K562 (cell line): ENCODE results near the gene RNGTT. TPM values are rescaled to one million over a fixed set of nuclear protein-coding genes. Genes with fewer than 3 reads are reported as not detected.

ENCODE experiments used
- ATAC-seq: fragments of 200-7000 bp; cut with Tn5 transposase; 3 replicates; pipeline ENCODE4 v1.9.1; 2020; ENCODE audit warnings: moderate library complexity
- BruUV-seq: library from RNA; stranded (reverse); fragments of 400-500 nt; replicated peaks from 2 replicates; lab custom pipeline; 2021; lab: Mats Ljungman, UMichigan
- CTCF ChIA-PET: fragments of 300-600 bp; formaldehyde crosslinking; extraction: SDS; loops from one replicate; lab custom pipeline; 2021; ENCODE audit warnings: low intra/inter-chr PET ratio; lab: Yijun Ruan, JAX
- POLR2A ChIA-PET: fragments of 300-600, 350-650 bp; sonication (Branson Sonifier 250); formaldehyde crosslinking; extraction: SDS; loops from one replicate; lab custom pipeline; 2021; ENCODE audit warnings: antibody characterized with exemption, inconsistent platforms; lab: Yijun Ruan, JAX
- DNase-seq, 4 experiments: peaks; one replicate each; pipeline versions ENCODE4 v3.0.0 to v3.0.0-alpha.2; 2011 to 2018; ENCODE audit warnings: low spot score in 3 of 4, mixed read lengths in 3 of 4; ENCODE audit errors: extremely low read depth in 1 of 4
- FAIRE-seq: peaks from 2 replicates; lab custom pipeline; 2011; peaks lifted over from hg19 to GRCh38; lab: Jason Lieb, UNC
- H2AFZ ChIP-seq: 2 replicates; pipeline ENCODE4 v1.6.0; 2011; ENCODE audit warnings: low read depth, low read length, control low read depth, inconsistent platforms
- H3K27ac ChIP-seq: fragments of 200-600 bp; 3 replicates; pipeline ENCODE4 v1.8.0; 2011; ENCODE audit warnings: low read depth, mild to moderate bottlenecking, control low read depth, inconsistent platforms, low read length, moderate library complexity, mixed read lengths; ENCODE audit errors: extremely low read depth
- H3K27me3 ChIP-seq, 2 experiments: fragments of 300-600 bp in 1 of 2; 2 replicates in 1 of 2; 3 replicates in 1 of 2; pipeline versions ENCODE4 v1.6.0 to v1.8.0; 2011; ENCODE audit warnings: inconsistent platforms in 2 of 2, low read length in 2 of 2, mild to moderate bottlenecking in 1 of 2, mixed read lengths in 1 of 2, moderate library complexity in 1 of 2; ENCODE audit not compliant: control insufficient read depth in 2 of 2, insufficient read depth in 2 of 2
- H3K36me3 ChIP-seq: fragments of 300-600 bp; 3 replicates; pipeline ENCODE4 v1.8.0; 2011; ENCODE audit warnings: mild to moderate bottlenecking, low read length, inconsistent platforms; ENCODE audit not compliant: control insufficient read depth, insufficient read depth
- H3K4me1 ChIP-seq, 2 experiments: fragments of 200-600 bp in 1 of 2; replicated peaks in 1 of 2; 2 replicates in 1 of 2; 3 replicates in 1 of 2; pipeline versions ENCODE4 v1.5.1 to v1.8.0; 2011; ENCODE audit warnings: inconsistent platforms in 2 of 2, low read length in 2 of 2, mild to moderate bottlenecking in 1 of 2, mixed read lengths in 1 of 2, moderate library complexity in 1 of 2; ENCODE audit not compliant: control insufficient read depth in 2 of 2, insufficient read depth in 2 of 2
- H3K4me2 ChIP-seq: 2 replicates; pipeline ENCODE4 v1.6.1; 2011; ENCODE audit warnings: low read length, control low read depth, inconsistent platforms, mixed read lengths; ENCODE audit not compliant: insufficient read depth
- H3K4me3 ChIP-seq: fragments of 200-600 bp; sonication (generic), shearing (Covaris generic); 2 replicates; pipeline ENCODE4 v1.5.1; 2016; ENCODE audit warnings: control low read depth, inconsistent platforms
- H3K79me2 ChIP-seq: fragments of 200-600 bp; 3 replicates; pipeline ENCODE4 v1.8.0; 2011; ENCODE audit warnings: low read length, inconsistent platforms; ENCODE audit not compliant: control insufficient read depth, insufficient read depth
- H3K9ac ChIP-seq, 2 experiments: 2 replicates each; pipeline versions ENCODE4 v1.6.0 to v1.6.1; 2011; ENCODE audit warnings: low read depth in 2 of 2, low read length in 2 of 2, control low read depth in 1 of 2, inconsistent platforms in 1 of 2, mild to moderate bottlenecking in 1 of 2, mixed read lengths in 1 of 2; ENCODE audit not compliant: insufficient read depth in 1 of 2
- H3K9me1 ChIP-seq: one replicate; pipeline ENCODE4 v1.6.0; 2011; ENCODE audit warnings: inconsistent platforms, mild to moderate bottlenecking, low read length, moderate library complexity; ENCODE audit not compliant: control insufficient read depth, insufficient read depth
- H3K9me3 ChIP-seq: replicated peaks from 2 replicates; pipeline ENCODE4 v1.5.1; 2011; ENCODE audit warnings: low read depth, low read length, inconsistent platforms; ENCODE audit not compliant: control insufficient read depth, insufficient read depth
- H4K20me1 ChIP-seq: replicated peaks from 2 replicates; pipeline ENCODE4 v1.6.1; 2011; ENCODE audit warnings: low read length, inconsistent platforms, mixed read lengths; ENCODE audit not compliant: control insufficient read depth, insufficient read depth
- BCL6 ChIP-seq: fragments of 250-450 bp; sonication (Bioruptor Pico); IDR thresholded peaks from 2 replicates; pipeline ENCODE4 v1.4.0; 2020
- BDP1 ChIP-seq: IDR thresholded peaks from 3 replicates; pipeline ENCODE4 v1.6.1; 2011; ENCODE audit not compliant: insufficient read length, insufficient read depth
- ILF3 ChIP-seq: fragments of 450-650 bp; IDR thresholded peaks from 2 replicates; pipeline ENCODE4 v1.6.1; 2018; ENCODE audit warnings: antibody characterized with exemption, mild to moderate bottlenecking, moderate library complexity, borderline replicate concordance
- MCM3 ChIP-seq: fragments of 450-650 bp; IDR thresholded peaks from 2 replicates; pipeline ENCODE4 v1.6.1; 2016
- NFYB ChIP-seq: IDR thresholded peaks from 2 replicates; pipeline ENCODE4 v1.6.1; 2011; ENCODE audit warnings: mild to moderate bottlenecking, moderate library complexity; ENCODE audit not compliant: insufficient read length; ENCODE audit errors: extremely low read depth
- PCBP1 ChIP-seq: fragments of 200-400 bp; formaldehyde crosslinking; IDR thresholded peaks from 2 replicates; pipeline ENCODE4 v1.6.1; 2018; ENCODE audit warnings: mild to moderate bottlenecking, low read depth, low read length; ENCODE audit not compliant: poor library complexity, severe bottlenecking
- SAFB ChIP-seq: fragments of 200-400 bp; formaldehyde crosslinking; IDR thresholded peaks from 2 replicates; pipeline ENCODE4 v1.6.1; 2017; ENCODE audit warnings: low read depth, low read length, borderline replicate concordance
- STAT5A ChIP-seq: IDR thresholded peaks from 2 replicates; pipeline ENCODE4 v1.6.1; 2012; ENCODE audit warnings: low read length, inconsistent platforms, borderline replicate concordance
- SUPT5H ChIP-seq: fragments of 450-650 bp; IDR thresholded peaks from 2 replicates; pipeline ENCODE4 v1.6.1; 2016
- ZNF324 ChIP-seq: fragments of 250-450 bp; sonication (Bioruptor Pico); IDR thresholded peaks from 2 replicates; pipeline ENCODE4 v1.4.0; 2020; ENCODE audit warnings: mild to moderate bottlenecking
- WGBS: fragments of 100-300 bp; shearing (Covaris generic); methylation state at CpG from one replicate; pipeline ENCODE4 v1.1.6; 2016; ENCODE audit warnings: low coverage, mixed read lengths; ENCODE audit not compliant: insufficient coverage; ENCODE audit errors: missing lambda C conversion rate; 5-methylcytosine and 5-hydroxymethylcytosine counted together
- in situ Hi-C: fragments of 300-500 bp; cut with MboI; formaldehyde crosslinking; loops from 4 replicates; pipeline ENCODE4 v1.15.0; 2018; ENCODE audit warnings: inconsistent platforms, mixed read lengths
- intact Hi-C: fragments of 100-400 bp; cut with micrococcal nuclease; formaldehyde crosslinking; loops from 2 replicates; pipeline ENCODE4 v1.14.2; 2022
- polyA plus RNA-seq, 8 experiments: library from polyadenylated mRNA; depleted of rRNA in 4 of 8; stranded (reverse) in 5 of 8; unstranded in 3 of 8; fragments of >200 nt; fragmentation: Nextera tagmentation in 2 of 8; fragmentation: Illumina TruSeq in 1 of 8; extraction: Ambion mirVana in 2 of 8; extraction: Trizol in 1 of 8; gene quantifications; 2 replicates each; pipeline versions ENCODE4 v1.2.1 to v1.2.3, GENCODE V29; 2011 to 2014; ENCODE audit warnings: inconsistent platforms in 1 of 8, missing spikeins in 1 of 8
- total RNA-seq, 7 experiments: library from RNA; depleted of rRNA in 6 of 7; stranded (reverse); fragments of >200 nt in 6 of 7; fragmentation: Illumina TruSeq in 2 of 7; extraction: Trizol in 2 of 7; gene quantifications; 2 replicates each; pipeline versions ENCODE4 v1.2.1 to v1.2.3, GENCODE V29; 2011 to 2021; ENCODE audit warnings: low replicate concordance in 1 of 7
- TF ChIP-seq, protein P1 (sequence below): sonication (generic); formaldehyde crosslinking; IDR thresholded peaks from 2 replicates; pipeline ENCODE4 v1.8.1; 2022; ENCODE audit warnings: missing genetic modification reagents
- TF ChIP-seq, protein P2 (sequence below): sonication (generic); formaldehyde crosslinking; IDR thresholded peaks from 2 replicates; pipeline ENCODE4 v1.4.0; 2020; ENCODE audit warnings: mild to moderate bottlenecking, missing genetic modification reagents
- TF ChIP-seq, protein P3 (sequence below): sonication (generic); formaldehyde crosslinking; IDR thresholded peaks from 2 replicates; pipeline ENCODE4 v1.8.0; 2023; ENCODE audit warnings: missing genetic modification reagents, mild to moderate bottlenecking, borderline replicate concordance

RNGTT gene
- total and polyA plus RNA-seq, 9 of the 15 experiments (the other 6 are each of a cell fraction or from before 2014, with no cell fraction given): 6.1 to 31.7 (median 19.5) TPM

DNA sequence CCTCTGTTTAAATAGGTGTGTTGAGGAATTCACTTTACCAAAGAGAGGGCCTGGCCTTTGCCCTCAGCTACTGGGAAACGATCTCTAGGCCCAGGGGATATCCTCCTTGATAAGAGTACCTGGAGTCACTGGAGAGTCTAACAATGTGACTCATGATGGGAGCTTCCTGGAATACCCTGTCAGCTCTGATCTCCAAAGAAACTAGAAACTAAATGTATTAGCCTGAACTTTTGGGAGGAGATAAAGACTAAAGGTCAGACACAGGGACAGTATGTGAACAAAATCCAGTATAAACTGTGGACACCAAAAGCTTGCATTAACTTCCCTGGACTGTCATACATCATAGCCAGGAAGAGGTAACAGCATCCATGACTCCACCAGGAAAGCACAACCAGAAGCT, 148.5 kb downstream of the RNGTT start:
- Histone ChIP-seq H2AFZ (no peak overlapping the region), H3K9me3 (no peaks in the 10 kb centered on the region), H3K9ac (no peak overlapping the region), H3K9me1 (no peaks in the 10 kb centered on the region), H3K4me2 (no peak overlapping the region), H4K20me1 (no peaks in the 10 kb centered on the region), H3K4me1 (peaks cover 0 to 5% of the 10 kb centered on the region in 2 experiments; a peak in 1 of 5 replicates), H3K79me2 (no peaks in the 10 kb centered on the region), H3K4me3 (no peak overlapping the region), H3K27me3 (no peaks in the 10 kb centered on the region), H3K36me3 (no peaks in the 10 kb centered on the region; the same call in 2 of the 3 replicates), H3K27ac (no peak overlapping the region)
- POLR2A ChIA-PET: no interaction called here
- intact Hi-C loops (no loop called here), in situ Hi-C loops (no loop called here)
- WGBS: 9% methylated on average over 1 of the region's 1 CpG
- FAIRE-seq (no peak), ATAC-seq (0 out of 3 replicates have a peak, but pooled peaks have one; percentile 38), DNase-seq (peak in 2 of 4 experiments; percentile 20 to 33)
- no TSS peak for BruUV-seq
- CTCF ChIA-PET: no interaction called here
- TF ChIP-seq, protein P1, sequence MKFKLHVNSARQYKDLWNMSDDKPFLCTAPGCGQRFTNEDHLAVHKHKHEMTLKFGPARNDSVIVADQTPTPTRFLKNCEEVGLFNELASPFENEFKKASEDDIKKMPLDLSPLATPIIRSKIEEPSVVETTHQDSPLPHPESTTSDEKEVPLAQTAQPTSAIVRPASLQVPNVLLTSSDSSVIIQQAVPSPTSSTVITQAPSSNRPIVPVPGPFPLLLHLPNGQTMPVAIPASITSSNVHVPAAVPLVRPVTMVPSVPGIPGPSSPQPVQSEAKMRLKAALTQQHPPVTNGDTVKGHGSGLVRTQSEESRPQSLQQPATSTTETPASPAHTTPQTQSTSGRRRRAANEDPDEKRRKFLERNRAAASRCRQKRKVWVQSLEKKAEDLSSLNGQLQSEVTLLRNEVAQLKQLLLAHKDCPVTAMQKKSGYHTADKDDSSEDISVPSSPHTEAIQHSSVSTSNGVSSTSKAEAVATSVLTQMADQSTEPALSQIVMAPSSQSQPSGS (CRISPR knock-in tag): no peak
- TF ChIP-seq ILF3 (no peak), SUPT5H (no peak), PCBP1 (no peak), ZNF324 (CRISPR knock-in tag) (no peak), MCM3 (no peak), BCL6 (no peak), SAFB (no peak), STAT5A (no peak), BDP1 (no peak), NFYB (no peak)
- TF ChIP-seq, protein P2, sequence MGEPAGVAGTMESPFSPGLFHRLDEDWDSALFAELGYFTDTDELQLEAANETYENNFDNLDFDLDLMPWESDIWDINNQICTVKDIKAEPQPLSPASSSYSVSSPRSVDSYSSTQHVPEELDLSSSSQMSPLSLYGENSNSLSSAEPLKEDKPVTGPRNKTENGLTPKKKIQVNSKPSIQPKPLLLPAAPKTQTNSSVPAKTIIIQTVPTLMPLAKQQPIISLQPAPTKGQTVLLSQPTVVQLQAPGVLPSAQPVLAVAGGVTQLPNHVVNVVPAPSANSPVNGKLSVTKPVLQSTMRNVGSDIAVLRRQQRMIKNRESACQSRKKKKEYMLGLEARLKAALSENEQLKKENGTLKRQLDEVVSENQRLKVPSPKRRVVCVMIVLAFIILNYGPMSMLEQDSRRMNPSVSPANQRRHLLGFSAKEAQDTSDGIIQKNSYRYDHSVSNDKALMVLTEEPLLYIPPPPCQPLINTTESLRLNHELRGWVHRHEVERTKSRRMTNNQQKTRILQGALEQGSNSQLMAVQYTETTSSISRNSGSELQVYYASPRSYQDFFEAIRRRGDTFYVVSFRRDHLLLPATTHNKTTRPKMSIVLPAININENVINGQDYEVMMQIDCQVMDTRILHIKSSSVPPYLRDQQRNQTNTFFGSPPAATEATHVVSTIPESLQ (CRISPR knock-in tag): no peak
- TF ChIP-seq, protein P3, sequence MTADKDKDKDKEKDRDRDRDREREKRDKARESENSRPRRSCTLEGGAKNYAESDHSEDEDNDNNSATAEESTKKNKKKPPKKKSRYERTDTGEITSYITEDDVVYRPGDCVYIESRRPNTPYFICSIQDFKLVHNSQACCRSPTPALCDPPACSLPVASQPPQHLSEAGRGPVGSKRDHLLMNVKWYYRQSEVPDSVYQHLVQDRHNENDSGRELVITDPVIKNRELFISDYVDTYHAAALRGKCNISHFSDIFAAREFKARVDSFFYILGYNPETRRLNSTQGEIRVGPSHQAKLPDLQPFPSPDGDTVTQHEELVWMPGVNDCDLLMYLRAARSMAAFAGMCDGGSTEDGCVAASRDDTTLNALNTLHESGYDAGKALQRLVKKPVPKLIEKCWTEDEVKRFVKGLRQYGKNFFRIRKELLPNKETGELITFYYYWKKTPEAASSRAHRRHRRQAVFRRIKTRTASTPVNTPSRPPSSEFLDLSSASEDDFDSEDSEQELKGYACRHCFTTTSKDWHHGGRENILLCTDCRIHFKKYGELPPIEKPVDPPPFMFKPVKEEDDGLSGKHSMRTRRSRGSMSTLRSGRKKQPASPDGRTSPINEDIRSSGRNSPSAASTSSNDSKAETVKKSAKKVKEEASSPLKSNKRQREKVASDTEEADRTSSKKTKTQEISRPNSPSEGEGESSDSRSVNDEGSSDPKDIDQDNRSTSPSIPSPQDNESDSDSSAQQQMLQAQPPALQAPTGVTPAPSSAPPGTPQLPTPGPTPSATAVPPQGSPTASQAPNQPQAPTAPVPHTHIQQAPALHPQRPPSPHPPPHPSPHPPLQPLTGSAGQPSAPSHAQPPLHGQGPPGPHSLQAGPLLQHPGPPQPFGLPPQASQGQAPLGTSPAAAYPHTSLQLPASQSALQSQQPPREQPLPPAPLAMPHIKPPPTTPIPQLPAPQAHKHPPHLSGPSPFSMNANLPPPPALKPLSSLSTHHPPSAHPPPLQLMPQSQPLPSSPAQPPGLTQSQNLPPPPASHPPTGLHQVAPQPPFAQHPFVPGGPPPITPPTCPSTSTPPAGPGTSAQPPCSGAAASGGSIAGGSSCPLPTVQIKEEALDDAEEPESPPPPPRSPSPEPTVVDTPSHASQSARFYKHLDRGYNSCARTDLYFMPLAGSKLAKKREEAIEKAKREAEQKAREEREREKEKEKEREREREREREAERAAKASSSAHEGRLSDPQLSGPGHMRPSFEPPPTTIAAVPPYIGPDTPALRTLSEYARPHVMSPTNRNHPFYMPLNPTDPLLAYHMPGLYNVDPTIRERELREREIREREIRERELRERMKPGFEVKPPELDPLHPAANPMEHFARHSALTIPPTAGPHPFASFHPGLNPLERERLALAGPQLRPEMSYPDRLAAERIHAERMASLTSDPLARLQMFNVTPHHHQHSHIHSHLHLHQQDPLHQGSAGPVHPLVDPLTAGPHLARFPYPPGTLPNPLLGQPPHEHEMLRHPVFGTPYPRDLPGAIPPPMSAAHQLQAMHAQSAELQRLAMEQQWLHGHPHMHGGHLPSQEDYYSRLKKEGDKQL (CRISPR knock-in tag): no peak
